ENCODE data around the gene KRTAP9-2.
"Not testable (repeated sequence)": the region's sequence is repeated elsewhere in the genome, so short reads cannot be mapped to it uniquely, and the experiment has no call there.

Gene KRTAP9-2, protein sequence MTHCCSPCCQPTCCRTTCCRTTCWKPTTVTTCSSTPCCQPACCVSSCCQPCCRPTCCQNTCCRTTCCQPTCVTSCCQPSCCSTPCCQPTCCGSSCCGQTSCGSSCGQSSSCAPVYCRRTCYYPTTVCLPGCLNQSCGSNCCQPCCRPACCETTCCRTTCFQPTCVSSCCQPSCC

GRCh38 chr17:41226598-41227095, at the start of gene KRTAP9-2:
KRTAP9-2 (plus strand) TSS chr17:41226648; CDS start chr17:41226655, 7 bp downstream.
- not testable (repeated sequence) for DNase-seq

- no peak for DNase-seq
Observed at GRCh38 chr17:41176744-41177387, 49.6 kb upstream of the KRTAP9-2 start.

DNA sequence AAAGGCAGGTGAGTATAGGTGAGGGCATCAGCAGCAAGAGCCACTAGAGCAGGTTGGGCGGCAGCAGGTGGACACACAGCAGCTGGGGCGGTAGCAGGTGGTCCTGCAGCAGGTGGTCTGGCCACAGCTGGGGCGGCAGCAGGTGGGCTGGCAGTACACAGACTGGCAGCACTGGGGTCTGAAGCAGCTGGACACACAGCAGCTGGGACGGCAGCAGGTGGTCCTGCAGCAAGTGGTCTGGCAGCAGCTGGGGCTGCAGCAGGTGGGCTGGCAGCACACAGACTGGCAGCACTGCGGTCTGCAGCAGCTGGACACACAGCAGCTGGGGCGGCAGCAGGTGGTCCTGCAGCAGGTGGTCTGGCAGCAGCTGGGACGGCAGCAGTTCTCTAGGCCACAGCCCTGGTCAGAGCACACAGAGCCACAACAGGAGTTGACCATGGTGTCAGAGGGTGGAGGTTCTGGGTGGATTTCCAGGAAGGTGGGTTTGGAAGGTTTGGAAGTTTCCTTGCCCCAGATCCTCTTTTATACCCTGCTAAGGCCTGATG, 48.6 kb upstream of the KRTAP9-2 start, which contains the start of gene KRTAP4-2:
KRTAP4-2 (minus strand) TSS at position 495 of the 545 bp plus-strand sequence; CDS start at position 438, 57 bp downstream.
- DNase-seq = no peak

- no peak for DNase-seq
Observed at GRCh38 chr17:41178341-41178740, 48.1 kb upstream of the KRTAP9-2 start.

GRCh38 chr17:41178843-41179616, 47.4 kb upstream of the KRTAP9-2 start:
- no peak for DNase-seq

DNA sequence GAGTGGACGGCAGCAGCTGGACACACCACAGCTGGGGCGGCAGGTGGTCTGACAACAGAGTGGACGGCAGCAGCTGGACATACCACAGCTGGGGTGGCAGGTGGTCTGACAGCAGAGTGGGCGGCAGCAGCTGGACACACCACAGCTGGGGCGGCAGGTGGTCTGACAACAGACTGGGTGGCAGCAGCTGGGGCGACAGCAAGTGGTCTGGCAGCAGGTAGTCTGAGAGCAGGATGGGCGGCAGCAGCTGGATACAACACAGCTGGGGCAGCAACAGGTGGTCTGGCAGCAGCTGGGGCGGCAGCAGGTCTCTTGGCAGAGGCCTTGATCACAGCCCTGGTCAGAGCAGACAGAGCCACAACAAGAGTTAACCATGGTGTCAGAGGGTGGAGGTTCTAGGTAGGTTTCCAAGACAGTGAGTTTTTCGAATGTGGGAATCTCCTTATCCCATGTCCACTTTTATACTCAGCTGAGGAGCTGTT, 41.9 kb upstream of the KRTAP9-2 start, which contains the start of gene KRTAP4-1:
KRTAP4-1 (minus strand) TSS at position 432 of the 482 bp plus-strand sequence; CDS start at position 375, 57 bp downstream.
- no peak for DNase-seq

DNA sequence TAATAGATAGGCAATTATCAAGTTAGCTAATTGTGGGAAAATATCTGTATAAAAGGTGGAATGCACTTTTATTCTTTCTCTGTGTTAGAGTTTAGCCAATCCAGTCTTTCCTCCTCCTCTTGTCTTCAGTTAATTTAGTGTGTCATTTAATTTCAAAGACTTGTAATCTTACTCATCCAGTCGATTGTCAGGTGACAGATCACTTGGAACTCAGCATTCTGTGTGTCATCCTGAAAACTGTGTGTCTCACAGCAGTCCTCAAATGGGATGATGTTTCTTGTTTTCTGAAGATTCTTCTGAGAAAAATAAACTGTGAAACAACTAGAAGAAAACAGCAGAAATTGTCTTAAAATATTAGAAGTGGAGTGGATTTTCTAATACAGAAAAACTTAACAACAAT, 41.4 kb upstream of the KRTAP9-2 start:
- no peak for DNase-seq

GRCh38 chr17:41186872-41187271, 39.6 kb upstream of the KRTAP9-2 start:
- DNase-seq = no peak

DNA sequence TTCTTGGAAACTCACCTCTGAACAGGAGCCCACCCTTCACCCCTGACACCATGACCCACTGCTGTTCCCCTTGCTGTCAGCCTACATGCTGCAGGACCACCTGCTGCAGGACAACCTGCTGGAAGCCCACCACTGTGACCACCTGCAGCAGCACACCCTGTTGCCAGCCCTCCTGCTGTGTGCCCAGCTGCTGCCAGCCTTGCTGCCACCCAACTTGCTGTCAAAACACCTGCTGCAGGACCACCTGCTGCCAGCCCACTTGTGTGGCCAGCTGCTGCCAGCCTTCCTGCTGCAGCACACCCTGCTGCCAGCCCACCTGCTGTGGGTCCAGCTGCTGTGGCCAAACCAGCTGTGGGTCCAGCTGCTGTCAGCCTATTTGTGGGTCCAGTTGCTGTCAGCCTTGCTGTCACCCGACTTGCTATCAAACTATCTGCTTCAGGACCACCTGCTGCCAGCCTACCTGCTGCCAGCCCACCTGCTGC, 36.6 kb upstream of the KRTAP9-2 start, which contains the start of gene KRTAP9-1:
KRTAP9-1 (plus strand) TSS at position 51 of the 482 bp plus-strand sequence; CDS start at position 51, 0 bp downstream.
- DNase-seq = not testable (repeated sequence)

GRCh38 chr17:41190328-41190727, 36.1 kb upstream of the KRTAP9-2 start:
- DNase-seq = no peak

- no peak for DNase-seq
Observed at GRCh38 chr17:41196068-41196467, 30.4 kb upstream of the KRTAP9-2 start.

DNA sequence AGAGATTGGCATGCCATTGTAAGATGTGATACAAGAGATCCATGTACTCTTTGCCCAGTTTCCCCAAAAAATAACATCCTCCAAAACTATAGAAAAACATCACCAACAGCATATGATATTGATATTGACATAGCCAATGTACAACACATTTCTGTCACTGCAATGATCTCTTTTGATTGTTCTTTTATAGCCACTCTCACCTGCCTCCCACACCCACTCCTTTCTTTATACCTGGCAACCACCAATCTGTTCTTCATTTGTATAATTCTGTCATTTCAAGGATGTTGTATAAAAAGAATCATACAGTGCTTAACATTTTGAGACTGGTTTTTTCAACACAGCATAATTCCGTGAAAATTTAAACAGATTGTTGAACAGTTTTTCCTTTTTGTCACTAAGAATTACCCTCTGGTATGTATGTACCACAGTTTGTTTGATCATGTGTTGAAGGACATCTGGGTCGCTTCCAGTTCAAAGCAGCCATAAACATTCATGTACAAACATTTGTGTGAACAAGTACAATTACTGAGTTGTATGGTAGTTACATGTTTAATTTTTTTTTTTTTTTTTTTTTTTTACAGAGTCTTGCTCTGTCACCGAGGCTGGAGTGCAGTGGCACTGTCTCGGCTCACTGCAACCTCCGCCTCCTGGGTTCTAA, 26.9 kb upstream of the KRTAP9-2 start:
- no peak for DNase-seq

DNA sequence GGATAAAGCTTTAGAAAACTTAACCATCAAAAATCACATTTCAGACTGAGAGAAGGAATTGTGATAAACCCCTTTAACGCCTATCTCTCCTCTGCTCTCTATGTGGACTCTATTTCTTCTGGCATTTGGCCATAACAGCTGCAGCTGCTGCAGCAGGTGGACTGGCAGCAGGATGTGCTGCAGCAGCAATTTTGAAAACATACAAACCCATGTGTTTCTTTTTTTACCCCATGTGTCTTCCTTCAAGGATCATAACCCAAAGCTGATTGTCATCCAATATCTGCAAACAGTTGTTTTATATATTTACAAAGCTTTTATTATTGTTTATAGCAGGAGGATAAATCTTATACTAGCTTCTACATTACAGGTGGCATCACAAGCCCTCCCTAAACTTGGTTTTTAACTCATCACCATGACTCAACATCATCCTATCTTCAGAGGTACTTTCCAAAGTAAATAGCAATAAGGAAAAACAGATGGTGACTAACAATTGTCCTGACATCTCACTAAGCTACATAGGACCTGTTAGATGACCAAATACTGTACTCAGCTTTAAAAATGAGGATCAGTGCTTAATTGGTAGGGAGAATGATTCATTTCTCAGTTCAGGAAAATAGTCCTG, 14.5 kb upstream of the KRTAP9-2 start:
- DNase-seq = no peak

GRCh38 chr17:41212524-41213169, 13.8 kb upstream of the KRTAP9-2 start:
- no peak for DNase-seq

GRCh38 chr17:41215681-41216080, 10.8 kb upstream of the KRTAP9-2 start:
- no peak for DNase-seq

- DNase-seq = no peak
Observed at GRCh38 chr17:41223821-41224220, 2.6 kb upstream of the KRTAP9-2 start.

DNA sequence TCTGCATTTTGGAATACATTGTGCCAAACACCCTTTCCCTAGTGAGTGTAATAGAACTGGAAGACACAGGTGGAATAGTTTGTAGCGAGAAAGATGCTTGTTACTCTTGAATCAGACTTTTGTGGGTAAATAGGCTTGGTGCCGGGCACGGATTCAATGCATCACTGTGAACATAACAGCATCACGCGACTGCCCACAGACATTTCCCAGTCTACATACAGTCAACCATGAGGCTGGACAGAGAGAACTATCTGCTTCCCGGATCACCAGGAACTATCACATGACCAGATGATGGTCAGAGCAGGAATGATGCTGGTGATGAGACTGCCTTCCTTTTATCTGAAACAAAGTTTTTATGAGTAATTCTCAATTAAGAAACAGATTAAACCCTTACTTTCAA, 397 bp upstream of the KRTAP9-2 start:
- DNase-seq = no peak

DNA sequence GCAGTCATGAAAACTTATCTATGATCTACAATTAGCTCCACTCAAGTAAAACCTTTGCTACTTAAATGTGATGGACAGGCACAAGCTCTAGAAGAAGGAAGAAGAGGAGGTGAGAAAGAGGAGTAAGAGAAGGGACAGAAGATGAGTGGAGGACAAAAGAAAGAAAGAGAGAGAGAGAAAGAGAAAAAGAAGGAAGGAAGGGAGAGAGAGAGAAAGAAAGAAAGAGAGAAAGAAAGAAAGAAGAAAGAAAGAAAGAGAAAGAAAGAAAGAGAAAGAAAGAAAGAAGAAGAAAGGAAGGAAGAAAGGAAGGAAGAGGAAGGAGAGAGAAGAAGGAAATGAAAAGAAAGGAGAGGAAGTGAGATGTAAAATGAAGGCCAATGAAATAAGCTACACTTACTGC, 3.6 kb downstream of the KRTAP9-2 start:
- no peak for DNase-seq

GRCh38 chr17:41231731-41232130, 5.3 kb downstream of the KRTAP9-2 start:
- no peak for DNase-seq

- not testable (repeated sequence) for DNase-seq
Observed at GRCh38 chr17:41232399-41233105, 6.1 kb downstream of the KRTAP9-2 start, which contains the start of gene KRTAP9-3. KRTAP9-3 (plus strand) TSS chr17:41232449; CDS start chr17:41232502, 53 bp downstream.
